Non-pigmented ciliary epithelial cell (primary cell): Measurements from ENCODE around the gene CD276.
A peak's percentile ranks its signal among the peaks of the same experiment; 100 is the strongest.
"Not testable (repeated sequence)": the region's sequence is repeated elsewhere in the genome, so short reads cannot be mapped to it uniquely, and the experiment has no call there.

ENCODE experiments used
- DNase-seq: peaks from one replicate; pipeline ENCODE4 v3.0.0-alpha.2; 2010; ENCODE audit warnings: low read depth

The CD276 gene

GRCh38 chr15:73683777-73684580 is at the start of gene CD276:
CD276 (plus strand) TSS chr15:73684383; CDS start chr15:73699640, 15,257 bp downstream.
- DNase-seq, result peak; percentile 37

GRCh38 chr15:73637527-73637926 is 46.7 kb upstream of the CD276 start:
- DNase-seq, result no peak

- DNase-seq, result not testable (repeated sequence)
Observed at GRCh38 chr15:73639464-73639863, 44.7 kb upstream of the CD276 start.

GRCh38 chr15:73647259-73648013 is 36.7 kb upstream of the CD276 start:
- DNase-seq, result no peak

- DNase-seq, result no peak
Observed at GRCh38 chr15:73648014-73648295, 36.2 kb upstream of the CD276 start.

- DNase-seq, result no peak
Observed at GRCh38 chr15:73650416-73651126, 33.6 kb upstream of the CD276 start.

GRCh38 chr15:73654659-73655058 is 29.5 kb upstream of the CD276 start:
- DNase-seq, result no peak

- DNase-seq, result no peak
Observed at GRCh38 chr15:73655724-73656123, 28.5 kb upstream of the CD276 start.

GRCh38 chr15:73658645-73659044 is 25.5 kb upstream of the CD276 start:
- no peak for DNase-seq

- no peak for DNase-seq
Observed at GRCh38 chr15:73660455-73660854, 23.7 kb upstream of the CD276 start.

- DNase-seq, result no peak
Observed at GRCh38 chr15:73674587-73674986, 9.6 kb upstream of the CD276 start.

- DNase-seq, result no peak
Observed at GRCh38 chr15:73677146-73677607, 7.0 kb upstream of the CD276 start.

GRCh38 chr15:73677733-73678132 is 6.5 kb upstream of the CD276 start:
- DNase-seq, result no peak

- DNase-seq, result no peak
Observed at GRCh38 chr15:73678498-73678897, 5.7 kb upstream of the CD276 start.

- no peak for DNase-seq
Observed at GRCh38 chr15:73679180-73679579, 5.0 kb upstream of the CD276 start.

GRCh38 chr15:73679964-73680363 is 4.2 kb upstream of the CD276 start:
- no peak for DNase-seq

- DNase-seq, result no peak
Observed at GRCh38 chr15:73680549-73680948, 3.6 kb upstream of the CD276 start.

- no peak for DNase-seq
Observed at GRCh38 chr15:73681063-73681462, 3.1 kb upstream of the CD276 start.

- no peak for DNase-seq
Observed at GRCh38 chr15:73681856-73682599, 2.2 kb upstream of the CD276 start.

GRCh38 chr15:73682600-73683090 is 1.5 kb upstream of the CD276 start:
- no peak for DNase-seq

- no peak for DNase-seq
Observed at GRCh38 chr15:73683257-73683776, 866 bp upstream of the CD276 start.
